Pons (tissue), 1 donor: ENCODE measurements around the gene ST7.
A peak's percentile ranks its signal among the peaks of the same experiment; 100 is the strongest.

Experiments
- DNase-seq: peaks from one replicate; pipeline ENCODE4 v3.0.0-alpha.2; 2016; ENCODE audit warnings: low spot score

ST7 gene

DNA sequence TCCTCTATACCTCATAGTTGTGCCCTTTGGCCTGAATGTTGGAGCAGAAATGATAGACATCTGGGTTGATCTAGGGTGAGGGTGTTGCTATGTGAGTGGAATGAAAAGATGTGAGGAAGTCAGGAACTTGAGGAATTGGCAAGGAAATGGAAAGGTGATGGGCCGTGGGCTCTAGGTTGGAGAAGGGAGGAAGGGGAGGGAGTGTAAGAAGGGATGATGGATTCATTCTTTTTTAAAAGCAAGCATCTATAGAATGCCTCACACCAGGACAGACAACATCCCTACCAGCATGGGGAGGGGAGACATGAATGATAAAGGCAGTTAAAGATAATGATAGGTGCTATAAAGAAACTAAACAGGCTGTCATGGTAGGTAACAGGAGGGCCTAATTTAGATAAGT lies 201.4 kb downstream of the ST7 start:
- DNase-seq = no peak

DNA sequence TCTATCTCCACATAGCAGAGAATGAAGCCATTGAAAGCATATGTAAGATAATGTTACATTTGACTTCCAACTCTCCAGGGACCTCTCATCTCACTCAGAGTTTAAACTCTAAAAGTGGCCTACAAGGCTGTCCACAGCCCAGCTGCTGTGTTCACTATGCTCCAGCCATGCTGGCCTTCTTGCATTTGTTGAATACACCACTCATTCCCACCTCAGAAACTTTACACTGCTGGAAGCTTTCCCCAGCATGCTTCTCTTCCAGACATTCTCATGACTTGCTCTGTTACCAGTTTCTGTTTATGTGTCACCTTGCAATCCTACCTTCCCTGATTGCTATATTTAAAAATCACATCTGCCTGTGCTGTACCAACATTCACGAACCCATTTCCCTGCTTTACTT lies 202.4 kb downstream of the ST7 start:
- no peak for DNase-seq

DNA sequence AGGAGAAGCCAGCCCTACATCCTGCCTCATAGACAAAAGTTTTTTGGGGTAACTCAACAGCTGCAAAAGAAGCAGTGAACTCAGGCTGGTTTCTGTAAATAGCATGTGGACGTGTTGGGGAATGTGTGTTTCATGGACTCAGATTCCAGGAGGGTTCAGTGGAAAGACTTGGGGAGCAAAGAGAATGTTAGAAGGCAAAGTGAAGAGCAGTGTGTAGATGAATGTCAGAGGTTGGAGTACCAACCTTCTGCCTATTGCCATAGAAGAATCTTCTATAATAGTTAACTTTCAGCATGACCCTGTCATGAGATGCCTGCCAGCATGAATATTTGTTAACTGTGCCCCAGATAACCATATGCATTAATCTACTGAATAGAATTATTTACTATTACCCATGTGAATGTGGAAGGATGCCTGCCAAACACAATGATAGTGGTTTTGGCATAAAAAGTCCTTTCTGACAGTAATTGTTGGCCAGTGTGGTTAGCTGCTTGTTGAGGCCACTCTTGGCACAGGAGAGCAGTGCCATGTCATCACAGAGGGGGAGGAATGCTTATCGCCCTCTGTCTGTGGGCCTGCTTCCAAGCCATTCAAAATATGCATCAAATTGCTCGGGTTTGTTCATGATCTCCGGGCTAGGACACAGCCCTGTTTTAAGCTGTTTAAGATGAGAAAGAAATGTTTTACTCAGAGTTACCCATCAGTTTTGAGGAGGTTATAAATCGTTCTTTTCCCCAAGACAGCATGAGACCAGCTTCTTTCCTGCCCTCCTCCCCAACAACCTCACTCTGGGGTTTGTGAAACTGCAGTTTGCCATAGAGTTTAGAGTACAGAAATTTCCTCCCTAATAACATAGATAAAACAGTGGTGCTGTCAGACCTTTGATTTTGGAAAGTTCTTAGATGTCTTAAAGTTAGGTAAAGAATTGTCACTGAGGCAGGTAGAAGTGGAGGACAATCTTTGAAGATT lies 204.2 kb downstream of the ST7 start:
- DNase-seq = peak; percentile 78

DNA sequence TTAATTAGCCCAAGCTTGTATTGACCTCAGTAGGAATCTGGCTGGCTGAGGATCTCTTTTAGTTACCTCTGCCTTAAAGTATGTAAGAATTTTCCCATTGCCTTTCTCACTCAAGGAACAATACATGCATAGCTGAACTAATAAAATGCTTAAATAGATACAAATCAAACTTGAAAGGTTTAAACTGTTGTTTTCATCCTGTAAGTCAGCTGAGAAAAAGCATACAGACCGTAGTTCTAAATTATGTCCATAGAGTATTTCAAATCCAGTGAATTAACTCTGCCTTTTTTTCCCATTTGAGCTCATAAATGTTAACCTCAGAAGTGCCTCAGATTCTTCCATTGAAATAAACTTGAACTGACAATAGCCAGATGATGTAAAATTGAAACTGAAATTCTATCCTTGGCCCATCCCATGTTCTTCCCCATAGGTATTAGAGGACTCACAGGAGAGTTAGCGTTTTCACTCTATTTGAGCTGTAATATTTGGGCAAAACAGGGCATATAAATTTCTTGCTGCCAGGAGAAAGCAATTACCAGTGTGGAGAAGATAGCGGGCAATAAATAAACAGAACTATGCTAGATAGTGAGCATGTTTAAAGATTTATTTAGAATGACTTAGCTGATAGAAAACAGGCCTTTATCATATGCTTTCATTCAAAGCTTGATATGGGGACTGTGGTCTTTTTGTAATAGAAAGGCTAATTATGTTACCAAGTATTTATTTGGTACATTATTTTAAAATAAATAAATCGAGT lies 205.8 kb downstream of the ST7 start:
- DNase-seq = no peak

- DNase-seq = no peak
These were observed 209.8 kb downstream of the ST7 start for GRCh38 chr7:117163101-117163500.

GRCh38 chr7:117164620-117165019 lies 211.3 kb downstream of the ST7 start:
- DNase-seq = no peak

DNA sequence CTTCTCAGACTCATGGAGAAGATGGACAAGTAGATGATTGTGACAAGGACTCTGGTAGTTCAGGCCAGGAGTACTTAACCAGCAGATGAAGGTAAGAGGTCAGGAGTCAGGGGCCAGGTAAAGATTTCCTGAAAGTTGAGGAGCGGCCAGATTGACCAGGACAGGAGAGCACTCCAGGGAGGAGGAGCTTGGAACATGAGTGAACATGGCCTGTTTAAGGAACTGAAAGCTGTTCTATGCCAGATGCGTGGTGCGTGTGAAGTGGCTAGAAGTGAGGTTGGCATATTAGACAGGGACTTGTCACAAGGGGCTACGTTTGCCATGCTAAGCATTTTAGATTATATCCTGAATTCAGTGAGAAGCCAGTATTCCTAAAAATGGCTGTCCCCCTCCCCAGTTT lies 212.4 kb downstream of the ST7 start:
- peak; percentile 30 for DNase-seq

GRCh38 chr7:117169907-117170306 lies 216.6 kb downstream of the ST7 start:
- no peak for DNase-seq

GRCh38 chr7:117171106-117171505 lies 217.8 kb downstream of the ST7 start:
- DNase-seq = no peak

GRCh38 chr7:117172283-117172682 lies 219.0 kb downstream of the ST7 start:
- no peak for DNase-seq

DNA sequence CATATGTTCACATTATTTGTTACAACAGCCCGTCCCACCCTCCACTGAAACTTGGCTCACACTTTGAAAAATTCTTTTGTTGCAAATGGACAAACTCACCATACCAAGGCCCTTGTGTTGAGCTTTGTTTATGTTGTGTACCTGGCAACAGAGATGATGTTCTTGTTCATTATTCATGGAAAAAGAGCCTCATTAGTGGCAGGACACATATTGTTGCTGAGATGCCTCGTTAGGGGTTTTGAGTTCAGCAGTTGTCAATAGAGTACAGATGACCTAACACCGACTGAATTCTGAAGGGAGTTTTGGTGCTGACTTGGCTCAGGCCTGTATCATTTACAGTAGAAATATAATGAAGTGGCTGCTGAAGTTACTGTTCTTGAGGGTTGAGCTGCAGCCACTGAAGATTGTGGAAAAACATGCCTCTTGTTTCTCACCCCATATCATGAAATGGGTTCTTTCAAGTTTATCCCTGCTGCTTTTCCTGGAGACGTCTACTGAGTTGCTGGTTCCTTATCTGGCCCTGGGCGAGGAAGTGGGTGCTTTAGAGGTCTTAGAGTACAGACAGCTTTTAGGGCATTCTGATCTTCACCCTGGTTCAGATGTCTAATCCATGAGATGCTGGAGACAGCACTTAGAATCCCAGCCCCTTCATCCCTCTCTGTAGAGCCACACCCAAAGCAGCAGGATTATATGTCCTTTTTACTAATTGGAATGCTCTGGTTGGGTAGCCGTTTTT lies 219.9 kb downstream of the ST7 start:
- DNase-seq = no peak

- DNase-seq = no peak
These were observed 222.9 kb downstream of the ST7 start for GRCh38 chr7:117176206-117176605.

- DNase-seq = no peak
These were observed 225.3 kb downstream of the ST7 start for GRCh38 chr7:117178600-117178999.

- no peak for DNase-seq
These were observed 226.4 kb downstream of the ST7 start for GRCh38 chr7:117179701-117180100.

GRCh38 chr7:117183729-117184128 lies 230.4 kb downstream of the ST7 start:
- DNase-seq = no peak

DNA sequence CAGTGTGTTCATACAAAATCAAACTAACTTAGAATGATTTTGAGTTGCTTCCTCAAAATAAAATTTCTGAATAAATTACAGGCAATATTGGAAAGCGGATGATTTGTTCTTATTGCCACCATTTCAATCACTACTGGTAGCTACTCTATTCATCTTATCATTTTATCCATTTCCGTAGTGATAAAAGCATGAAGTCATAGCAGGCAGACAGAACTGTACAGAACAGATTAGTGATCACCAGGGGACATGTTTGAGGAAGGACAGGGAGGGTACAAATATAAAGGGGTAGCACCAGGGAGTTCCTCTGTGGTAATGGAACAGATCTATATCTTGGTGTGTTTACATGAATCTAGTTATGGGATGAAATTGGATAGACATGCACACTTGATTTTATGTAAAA lies 231.1 kb downstream of the ST7 start:
- no peak for DNase-seq

DNA sequence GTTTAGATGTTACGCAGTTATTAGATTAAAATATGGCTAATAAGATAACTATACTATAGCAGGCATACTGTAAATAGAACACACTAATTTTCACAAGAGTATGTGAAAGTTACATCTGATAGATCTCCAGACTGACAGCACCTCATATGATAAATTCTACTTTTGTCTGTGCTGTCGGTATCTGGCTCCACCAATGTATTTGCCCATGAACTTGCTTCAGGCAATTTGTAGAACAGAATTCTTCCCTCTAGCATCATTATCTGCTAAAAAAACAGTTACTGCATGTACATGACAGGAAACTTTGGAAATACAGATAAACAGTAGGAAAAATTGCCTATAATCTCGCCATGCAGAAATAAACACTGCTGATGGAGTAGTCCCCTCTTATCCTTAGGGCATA lies 231.8 kb downstream of the ST7 start:
- DNase-seq = no peak

- DNase-seq = no peak
These were observed 233.1 kb downstream of the ST7 start for GRCh38 chr7:117186218-117187010.

DNA sequence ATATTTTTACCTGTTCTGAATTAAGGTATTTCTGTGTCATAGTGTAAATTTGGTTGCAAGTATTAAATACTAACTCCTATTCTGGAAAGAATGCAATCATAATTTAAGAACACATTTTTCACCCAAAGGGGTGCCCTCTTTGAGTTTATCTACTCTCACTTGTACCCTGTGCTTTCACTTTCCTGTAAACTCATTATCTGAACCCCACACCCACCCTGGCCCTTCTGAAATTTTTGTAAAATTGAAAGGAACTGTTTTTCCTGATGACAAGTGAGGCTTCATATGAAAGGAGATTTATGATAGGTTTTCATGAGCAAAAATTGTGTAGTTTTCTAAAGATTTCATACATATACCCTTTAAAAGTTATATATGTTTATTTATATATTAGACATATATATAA lies 235.1 kb downstream of the ST7 start:
- DNase-seq = no peak

- DNase-seq = no peak
These were observed 235.8 kb downstream of the ST7 start for GRCh38 chr7:117188949-117189592.

- DNase-seq = no peak
These were observed 236.8 kb downstream of the ST7 start for GRCh38 chr7:117190104-117190503.
